Measurements from ENCODE around the gene TECTA. TPM values are rescaled to one million over a fixed set of nuclear protein-coding genes. Genes with fewer than 3 reads are reported as not detected.

TECTA gene
- total RNA-seq, 4 donors from 2014 or later = 1.3 to 6.4 (median 3.3) TPM

- H3K4me3 ChIP-seq (replicated peaks in 1 of 3) = no peak overlapping the region
- no peak for TF ChIP-seq CTCF (IDR thresholded peaks at IDR 0.05)
- no peak for TF ChIP-seq POLR2A (IDR thresholded peaks at IDR 0.05)
- 92% methylated on average over 4 of the region's 4 CpGs for WGBS, 2 donors
- H3K36me3 ChIP-seq = peaks cover 10 to 16% of the 10 kb centered on the region in 2 donors
- no peaks in the 10 kb centered on the region for H3K9me3 ChIP-seq
- no peak overlapping the region for H3K27ac ChIP-seq
- no peaks in the 10 kb centered on the region for H3K27me3 ChIP-seq
- DNase-seq = no peak
- intact Hi-C loops (cut with DNase I) = no loop called here
- H3K4me1 ChIP-seq = no peaks in the 10 kb centered on the region
Measured at GRCh38 chr11:121086866-121087265, 14.2 kb upstream of the TECTA start.

GRCh38 chr11:121089566-121089965 is 11.5 kb upstream of the TECTA start:
- WGBS, 2 donors = 97 to 98% methylated on average over 1 of the region's 1 CpG
- DNase-seq = no peak
- TF ChIP-seq POLR2A (IDR thresholded peaks at IDR 0.05) (no peak), CTCF (IDR thresholded peaks at IDR 0.05) (no peak)
- H3K9me3 ChIP-seq = no peaks in the 10 kb centered on the region
- no peaks in the 10 kb centered on the region for H3K4me1 ChIP-seq
- intact Hi-C loops (cut with DNase I) = no loop called here
- no peaks in the 10 kb centered on the region for H3K27me3 ChIP-seq
- no peak overlapping the region for H3K27ac ChIP-seq
- peaks cover 10 to 16% of the 10 kb centered on the region in 2 donors for H3K36me3 ChIP-seq
- no peak overlapping the region for H3K4me3 ChIP-seq (replicated peaks in 1 of 3)

GRCh38 chr11:121090145-121090721 is 10.8 kb upstream of the TECTA start:
- no peak for TF ChIP-seq POLR2A (IDR thresholded peaks at IDR 0.05)
- intact Hi-C loops (cut with DNase I) = no loop called here
- WGBS, 2 donors = 95 to 96% methylated on average over 5 of the region's 5 CpGs

GRCh38 chr11:121091492-121092152 is 9.4 kb upstream of the TECTA start:
- DNase-seq = no peak
- peaks cover 10 to 16% of the 10 kb centered on the region in 2 donors for H3K36me3 ChIP-seq
- 88 to 93% methylated on average over 3 of the region's 3 CpGs for WGBS, 2 donors
- intact Hi-C loops (cut with DNase I) = no loop called here
- H3K27ac ChIP-seq = no peak overlapping the region
- no peaks in the 10 kb centered on the region for H3K9me3 ChIP-seq
- H3K4me3 ChIP-seq (replicated peaks in 1 of 3) = no peak overlapping the region
- H3K4me1 ChIP-seq = no peaks in the 10 kb centered on the region
- TF ChIP-seq CTCF (IDR thresholded peaks at IDR 0.05) (no peak), POLR2A (IDR thresholded peaks at IDR 0.05) (no peak)
- no peaks in the 10 kb centered on the region for H3K27me3 ChIP-seq

More at GRCh38 chr11:121090145-121090721, 10.8 kb upstream of the TECTA start:
- no peaks in the 10 kb centered on the region for H3K27me3 ChIP-seq
- no peaks in the 10 kb centered on the region for H3K4me1 ChIP-seq
- H3K4me3 ChIP-seq (replicated peaks in 1 of 3) = no peak overlapping the region
- no peaks in the 10 kb centered on the region for H3K9me3 ChIP-seq
- H3K27ac ChIP-seq = no peak overlapping the region
- H3K36me3 ChIP-seq = peaks cover 10 to 16% of the 10 kb centered on the region in 2 donors
- no peak for DNase-seq

GRCh38 chr11:121095561-121095960 is 5.5 kb upstream of the TECTA start:
- H3K27me3 ChIP-seq = no peaks in the 10 kb centered on the region
- 67 to 91% methylated on average over 1 of the region's 1 CpG for WGBS, 2 donors
- no peak for DNase-seq

More at GRCh38 chr11:121095561-121095960, 5.5 kb upstream of the TECTA start:
- H3K4me3 ChIP-seq (replicated peaks in 1 of 3) = no peak overlapping the region
- H3K4me1 ChIP-seq = no peaks in the 10 kb centered on the region
- no peaks in the 10 kb centered on the region for H3K36me3 ChIP-seq
- H3K9me3 ChIP-seq = no peaks in the 10 kb centered on the region
- H3K27ac ChIP-seq = no peak overlapping the region
- TF ChIP-seq POLR2A (IDR thresholded peaks at IDR 0.05) (no peak), CTCF (IDR thresholded peaks at IDR 0.05) (no peak)
- intact Hi-C loops (cut with DNase I) = no loop called here
